ENCODE measurements around the gene LRRC75B.

GRCh38 chr22:24592058-24592850 lies 619 bp downstream of the LRRC75B start:
- TF ChIP-seq CTCF (IDR thresholded peaks at IDR 0.05 in 8 of 11, conservative IDR thresholded peaks at IDR 0.05 in 3 of 11): no peak
- no peak for TF ChIP-seq POLR2AphosphoS5 (IDR thresholded peaks at IDR 0.05)
- TF ChIP-seq POLR2A (IDR thresholded peaks at IDR 0.05): no peak
